Measurements from ENCODE around the gene IL4R. TPM values are rescaled to one million over a fixed set of nuclear protein-coding genes. Genes with fewer than 3 reads are reported as not detected.

Gene IL4R
- total and polyA plus RNA-seq, 2 of the 8 experiments (the other 6 are each of a cell fraction or from before 2014, with no cell fraction given), result 29.1 to 29.4 TPM

DNA sequence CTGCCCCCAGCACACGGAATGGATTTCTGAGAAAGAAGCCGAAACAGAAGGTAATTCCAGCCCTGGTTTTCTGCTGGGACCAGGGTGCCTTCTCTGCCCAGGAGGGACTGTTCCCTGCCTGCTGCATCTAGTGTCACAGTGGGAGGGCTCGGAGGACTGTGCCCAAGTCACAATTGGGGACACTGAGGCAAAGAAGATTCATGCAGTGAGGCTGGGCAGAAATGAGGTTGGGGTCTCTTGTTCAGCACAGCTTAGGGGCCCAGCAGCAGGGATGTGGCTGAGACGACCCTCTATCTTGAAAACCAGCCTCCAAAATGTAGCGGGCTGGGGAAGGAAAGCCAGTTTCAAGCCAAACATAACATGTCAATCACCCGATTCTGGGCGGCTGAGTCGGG lies 88.8 kb downstream of the IL4R start (continued):
- TF ChIP-seq, protein P1, sequence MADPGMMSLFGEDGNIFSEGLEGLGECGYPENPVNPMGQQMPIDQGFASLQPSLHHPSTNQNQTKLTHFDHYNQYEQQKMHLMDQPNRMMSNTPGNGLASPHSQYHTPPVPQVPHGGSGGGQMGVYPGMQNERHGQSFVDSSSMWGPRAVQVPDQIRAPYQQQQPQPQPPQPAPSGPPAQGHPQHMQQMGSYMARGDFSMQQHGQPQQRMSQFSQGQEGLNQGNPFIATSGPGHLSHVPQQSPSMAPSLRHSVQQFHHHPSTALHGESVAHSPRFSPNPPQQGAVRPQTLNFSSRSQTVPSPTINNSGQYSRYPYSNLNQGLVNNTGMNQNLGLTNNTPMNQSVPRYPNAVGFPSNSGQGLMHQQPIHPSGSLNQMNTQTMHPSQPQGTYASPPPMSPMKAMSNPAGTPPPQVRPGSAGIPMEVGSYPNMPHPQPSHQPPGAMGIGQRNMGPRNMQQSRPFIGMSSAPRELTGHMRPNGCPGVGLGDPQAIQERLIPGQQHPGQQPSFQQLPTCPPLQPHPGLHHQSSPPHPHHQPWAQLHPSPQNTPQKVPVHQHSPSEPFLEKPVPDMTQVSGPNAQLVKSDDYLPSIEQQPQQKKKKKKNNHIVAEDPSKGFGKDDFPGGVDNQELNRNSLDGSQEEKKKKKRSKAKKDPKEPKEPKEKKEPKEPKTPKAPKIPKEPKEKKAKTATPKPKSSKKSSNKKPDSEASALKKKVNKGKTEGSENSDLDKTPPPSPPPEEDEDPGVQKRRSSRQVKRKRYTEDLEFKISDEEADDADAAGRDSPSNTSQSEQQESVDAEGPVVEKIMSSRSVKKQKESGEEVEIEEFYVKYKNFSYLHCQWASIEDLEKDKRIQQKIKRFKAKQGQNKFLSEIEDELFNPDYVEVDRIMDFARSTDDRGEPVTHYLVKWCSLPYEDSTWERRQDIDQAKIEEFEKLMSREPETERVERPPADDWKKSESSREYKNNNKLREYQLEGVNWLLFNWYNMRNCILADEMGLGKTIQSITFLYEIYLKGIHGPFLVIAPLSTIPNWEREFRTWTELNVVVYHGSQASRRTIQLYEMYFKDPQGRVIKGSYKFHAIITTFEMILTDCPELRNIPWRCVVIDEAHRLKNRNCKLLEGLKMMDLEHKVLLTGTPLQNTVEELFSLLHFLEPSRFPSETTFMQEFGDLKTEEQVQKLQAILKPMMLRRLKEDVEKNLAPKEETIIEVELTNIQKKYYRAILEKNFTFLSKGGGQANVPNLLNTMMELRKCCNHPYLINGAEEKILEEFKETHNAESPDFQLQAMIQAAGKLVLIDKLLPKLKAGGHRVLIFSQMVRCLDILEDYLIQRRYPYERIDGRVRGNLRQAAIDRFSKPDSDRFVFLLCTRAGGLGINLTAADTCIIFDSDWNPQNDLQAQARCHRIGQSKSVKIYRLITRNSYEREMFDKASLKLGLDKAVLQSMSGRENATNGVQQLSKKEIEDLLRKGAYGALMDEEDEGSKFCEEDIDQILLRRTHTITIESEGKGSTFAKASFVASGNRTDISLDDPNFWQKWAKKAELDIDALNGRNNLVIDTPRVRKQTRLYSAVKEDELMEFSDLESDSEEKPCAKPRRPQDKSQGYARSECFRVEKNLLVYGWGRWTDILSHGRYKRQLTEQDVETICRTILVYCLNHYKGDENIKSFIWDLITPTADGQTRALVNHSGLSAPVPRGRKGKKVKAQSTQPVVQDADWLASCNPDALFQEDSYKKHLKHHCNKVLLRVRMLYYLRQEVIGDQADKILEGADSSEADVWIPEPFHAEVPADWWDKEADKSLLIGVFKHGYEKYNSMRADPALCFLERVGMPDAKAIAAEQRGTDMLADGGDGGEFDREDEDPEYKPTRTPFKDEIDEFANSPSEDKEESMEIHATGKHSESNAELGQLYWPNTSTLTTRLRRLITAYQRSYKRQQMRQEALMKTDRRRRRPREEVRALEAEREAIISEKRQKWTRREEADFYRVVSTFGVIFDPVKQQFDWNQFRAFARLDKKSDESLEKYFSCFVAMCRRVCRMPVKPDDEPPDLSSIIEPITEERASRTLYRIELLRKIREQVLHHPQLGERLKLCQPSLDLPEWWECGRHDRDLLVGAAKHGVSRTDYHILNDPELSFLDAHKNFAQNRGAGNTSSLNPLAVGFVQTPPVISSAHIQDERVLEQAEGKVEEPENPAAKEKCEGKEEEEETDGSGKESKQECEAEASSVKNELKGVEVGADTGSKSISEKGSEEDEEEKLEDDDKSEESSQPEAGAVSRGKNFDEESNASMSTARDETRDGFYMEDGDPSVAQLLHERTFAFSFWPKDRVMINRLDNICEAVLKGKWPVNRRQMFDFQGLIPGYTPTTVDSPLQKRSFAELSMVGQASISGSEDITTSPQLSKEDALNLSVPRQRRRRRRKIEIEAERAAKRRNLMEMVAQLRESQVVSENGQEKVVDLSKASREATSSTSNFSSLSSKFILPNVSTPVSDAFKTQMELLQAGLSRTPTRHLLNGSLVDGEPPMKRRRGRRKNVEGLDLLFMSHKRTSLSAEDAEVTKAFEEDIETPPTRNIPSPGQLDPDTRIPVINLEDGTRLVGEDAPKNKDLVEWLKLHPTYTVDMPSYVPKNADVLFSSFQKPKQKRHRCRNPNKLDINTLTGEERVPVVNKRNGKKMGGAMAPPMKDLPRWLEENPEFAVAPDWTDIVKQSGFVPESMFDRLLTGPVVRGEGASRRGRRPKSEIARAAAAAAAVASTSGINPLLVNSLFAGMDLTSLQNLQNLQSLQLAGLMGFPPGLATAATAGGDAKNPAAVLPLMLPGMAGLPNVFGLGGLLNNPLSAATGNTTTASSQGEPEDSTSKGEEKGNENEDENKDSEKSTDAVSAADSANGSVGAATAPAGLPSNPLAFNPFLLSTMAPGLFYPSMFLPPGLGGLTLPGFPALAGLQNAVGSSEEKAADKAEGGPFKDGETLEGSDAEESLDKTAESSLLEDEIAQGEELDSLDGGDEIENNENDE (IDR thresholded peaks at IDR 0.05; ENCODE audit: insufficient replicate concordance, low read length), result no peak
- TF ChIP-seq SIRT6 (IDR thresholded peaks at IDR 0.05; ENCODE audit: low read length) (no peak), RAD21 (IDR thresholded peaks at IDR 0.05 in 1 of 2, conservative IDR thresholded peaks at IDR 0.05 in 1 of 2; ENCODE audit: low read depth in 2 of 2, low read length in 2 of 2) (no peak), CHD2 (IDR thresholded peaks at IDR 0.05; ENCODE audit: low read length) (no peak), RXRA (IDR thresholded peaks at IDR 0.05; ENCODE audit: insufficient read depth, low read depth, low read length) (no peak), EZH2 (IDR thresholded peaks at IDR 0.05; ENCODE audit: low read depth, low read length, severe bottlenecking) (no peak)

Measured in H1 (cell line).